HFF-Myc (cell line): ENCODE measurements around the gene C4orf17.

ENCODE experiments used
- DNase-seq: peaks from one replicate; pipeline ENCODE4 v3.0.0-alpha.2; 2011; ENCODE audit warnings: low read depth; ENCODE audit errors: extremely low read depth
- H3K4me3 ChIP-seq: replicated peaks from 2 replicates; pipeline ENCODE4 v1.5.1; 2011; ENCODE audit warnings: low read depth, mild to moderate bottlenecking, control low read depth, low read length
- TF ChIP-seq, protein P1 (sequence below): IDR thresholded peaks from 2 replicates; pipeline ENCODE4 v1.5.1; 2012; ENCODE audit warnings: mild to moderate bottlenecking, low read depth, low read length, control low read depth; ENCODE audit errors: missing control alignments

The C4orf17 gene

GRCh38 chr4:99510721-99511120, at the start of gene C4orf17:
Gene C4orf17 (plus strand): TSS chr4:99511021. CDS start chr4:99513082, 2,061 bp downstream.
- H3K4me3 ChIP-seq = no peak within 1 kb of the TSS
- DNase-seq = no peak
- TF ChIP-seq, protein P1, sequence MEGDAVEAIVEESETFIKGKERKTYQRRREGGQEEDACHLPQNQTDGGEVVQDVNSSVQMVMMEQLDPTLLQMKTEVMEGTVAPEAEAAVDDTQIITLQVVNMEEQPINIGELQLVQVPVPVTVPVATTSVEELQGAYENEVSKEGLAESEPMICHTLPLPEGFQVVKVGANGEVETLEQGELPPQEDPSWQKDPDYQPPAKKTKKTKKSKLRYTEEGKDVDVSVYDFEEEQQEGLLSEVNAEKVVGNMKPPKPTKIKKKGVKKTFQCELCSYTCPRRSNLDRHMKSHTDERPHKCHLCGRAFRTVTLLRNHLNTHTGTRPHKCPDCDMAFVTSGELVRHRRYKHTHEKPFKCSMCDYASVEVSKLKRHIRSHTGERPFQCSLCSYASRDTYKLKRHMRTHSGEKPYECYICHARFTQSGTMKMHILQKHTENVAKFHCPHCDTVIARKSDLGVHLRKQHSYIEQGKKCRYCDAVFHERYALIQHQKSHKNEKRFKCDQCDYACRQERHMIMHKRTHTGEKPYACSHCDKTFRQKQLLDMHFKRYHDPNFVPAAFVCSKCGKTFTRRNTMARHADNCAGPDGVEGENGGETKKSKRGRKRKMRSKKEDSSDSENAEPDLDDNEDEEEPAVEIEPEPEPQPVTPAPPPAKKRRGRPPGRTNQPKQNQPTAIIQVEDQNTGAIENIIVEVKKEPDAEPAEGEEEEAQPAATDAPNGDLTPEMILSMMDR = no peak

- no peak overlapping the region for H3K4me3 ChIP-seq
- TF ChIP-seq, protein P1 = no peak
- DNase-seq = no peak
Measured at GRCh38 chr4:99461623-99462401, 49.0 kb upstream of the C4orf17 start.

- no peak overlapping the region for H3K4me3 ChIP-seq
- TF ChIP-seq, protein P1 = peak; percentile 70
- DNase-seq = peak; percentile 44
Measured at GRCh38 chr4:99462875-99463464, 47.9 kb upstream of the C4orf17 start.

DNA sequence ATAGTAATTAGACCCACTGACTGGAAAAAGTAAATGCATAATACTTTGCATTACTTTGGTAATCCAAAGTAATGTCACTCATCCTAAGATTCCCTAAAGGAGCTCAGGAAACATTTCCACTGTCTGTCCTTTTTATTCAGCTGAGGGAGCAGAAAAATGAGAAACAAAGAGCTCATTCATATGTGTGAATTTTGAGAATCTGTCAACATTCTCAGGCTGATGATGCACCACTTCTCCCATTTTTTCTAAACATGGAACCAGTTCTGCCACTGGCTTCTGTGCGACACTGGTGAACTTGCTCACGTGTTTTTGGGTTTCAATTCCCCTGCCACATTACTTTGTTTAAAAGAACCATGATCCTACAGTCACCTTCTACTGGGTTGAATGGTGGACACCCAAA, 47.3 kb upstream of the C4orf17 start:
- no peak overlapping the region for H3K4me3 ChIP-seq
- TF ChIP-seq, protein P1 = no peak
- no peak for DNase-seq

DNA sequence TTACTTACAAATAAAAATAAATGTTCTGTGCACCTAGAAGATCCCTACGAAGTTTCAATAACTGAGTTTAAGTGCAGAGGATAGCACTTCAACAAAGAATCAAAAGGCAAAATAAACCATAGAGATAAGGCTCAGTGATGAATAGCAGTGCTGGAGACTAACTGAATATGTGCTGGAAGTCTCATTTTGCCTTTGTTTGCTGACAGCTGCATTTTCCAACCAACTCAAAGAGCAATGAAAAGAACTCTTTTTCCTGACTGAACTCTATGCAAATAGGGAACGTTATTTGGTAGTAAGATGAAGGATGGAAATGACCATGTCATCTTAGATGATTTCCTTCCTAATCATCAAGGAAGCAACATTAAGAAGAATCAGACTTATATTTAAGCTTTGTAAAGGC, 42.9 kb upstream of the C4orf17 start:
- no peak overlapping the region for H3K4me3 ChIP-seq
- TF ChIP-seq, protein P1 = no peak
- no peak for DNase-seq

DNA sequence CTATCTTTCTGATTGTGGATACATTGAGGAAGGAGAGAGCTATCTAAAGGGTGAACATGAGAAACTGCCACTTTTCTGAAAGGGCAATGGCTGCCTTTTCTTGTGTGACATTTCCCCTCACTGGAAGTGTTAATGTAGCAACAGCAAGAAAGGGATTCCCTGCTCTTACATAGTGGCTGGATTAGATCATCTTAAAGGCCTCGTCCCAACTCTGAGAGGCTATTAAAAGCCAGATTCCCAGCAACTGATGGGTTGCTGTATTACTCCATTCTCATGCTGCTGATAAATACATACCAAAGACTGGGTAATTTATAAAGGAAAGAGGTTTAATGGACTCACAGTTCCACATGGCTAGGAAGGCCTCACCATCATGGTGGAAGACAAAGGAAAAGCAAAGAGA, 41.9 kb upstream of the C4orf17 start:
- TF ChIP-seq, protein P1 = no peak
- DNase-seq = no peak
- H3K4me3 ChIP-seq = no peak overlapping the region
